Inflammatory macrophage treated with lipopolysaccharide for 4 hours (primary cell): ENCODE data around the gene SKA3.

Experiments used
- DNase-seq: peaks from one replicate; pipeline ENCODE4 v3.0.0-alpha.2; 2020

SKA3 gene

GRCh38 chr13:21111546-21111945 is 64.8 kb downstream of the SKA3 start:
- no peak for DNase-seq

- DNase-seq, result no peak
These were observed 67.2 kb downstream of the SKA3 start for GRCh38 chr13:21109168-21109567.

GRCh38 chr13:21106089-21106488 is 70.3 kb downstream of the SKA3 start:
- DNase-seq, result no peak

GRCh38 chr13:21104199-21105019 is 71.9 kb downstream of the SKA3 start:
- no peak for DNase-seq
